Body of pancreas (tissue), 4 donors: ENCODE results near the gene RAI1.

ENCODE experiments used
- CTCF ChIP-seq, 7 experiments: fragments of 450-650 bp in 4 of 7; fragments of 200-600 bp in 3 of 7; sonication (generic) in 3 of 7; IDR thresholded peaks; one replicate each; pipeline ENCODE4 v1.5.1; 2016 to 2019; ENCODE audit warnings: antibody characterized with exemption in 7 of 7
- POLR2A ChIP-seq, 3 donors: fragments of 450-650 bp; IDR thresholded peaks; one replicate each; pipeline ENCODE4 v1.6.1; 2016; ENCODE audit warnings: antibody characterized with exemption in 3 of 3, mild to moderate bottlenecking in 2 of 3

DNA sequence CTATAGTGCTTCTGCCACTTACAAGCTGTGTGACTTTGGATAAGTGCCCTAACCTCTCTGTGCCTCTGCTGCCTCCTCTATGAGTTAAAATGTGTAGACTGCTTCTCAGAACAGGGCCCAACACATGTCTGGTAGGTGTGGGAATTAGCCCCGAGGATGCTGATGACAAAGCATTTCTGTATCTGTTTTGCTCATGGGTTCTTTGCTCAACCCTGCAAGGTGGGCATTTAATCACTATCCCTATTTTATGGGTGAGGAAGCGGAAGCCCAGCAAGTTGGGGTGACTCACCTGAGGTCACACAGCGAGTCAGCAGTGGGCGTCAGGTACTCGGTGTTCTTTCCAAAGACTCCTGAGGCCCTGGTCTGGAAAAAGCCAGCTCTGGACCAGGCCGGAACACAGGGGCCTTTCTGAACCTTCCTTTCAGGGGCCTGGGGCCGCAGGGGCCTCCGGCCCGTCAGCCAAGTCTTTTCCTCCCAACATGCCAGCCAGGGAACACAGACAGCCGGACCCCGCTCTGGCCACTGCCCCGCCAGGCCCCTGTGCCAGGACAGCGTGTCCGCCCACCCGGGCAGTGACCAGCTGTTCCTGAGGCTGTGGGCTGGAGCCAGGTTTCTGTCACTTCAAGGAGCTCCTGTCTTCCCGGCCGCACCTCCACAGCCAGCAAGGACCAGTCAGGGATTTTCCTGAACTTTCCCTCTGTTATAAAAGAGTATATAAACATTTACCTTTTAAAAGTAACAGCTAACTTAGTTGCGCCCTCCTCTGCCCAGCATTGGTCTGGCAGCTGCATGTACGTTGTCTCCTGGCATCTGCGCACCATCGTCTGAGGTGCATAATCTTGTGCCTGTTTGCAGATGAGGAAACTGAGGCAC is 93.0 kb downstream of the RAI1 start:
- TF ChIP-seq CTCF (IDR thresholded peaks at IDR 0.05), result peak; percentile 12 to 65 (median 44)
- no peak for TF ChIP-seq POLR2A (IDR thresholded peaks at IDR 0.05)
